Endometrium (tissue), 2 donors: Measurements from ENCODE around the gene NOC2L.

Source experiments
- FAIRE-seq: peaks from 2 replicates; lab custom pipeline; 2012; peaks lifted over from hg19 to GRCh38; lab: Jason Lieb, UNC
- donor health status: control.
- donor health status: control.

NOC2L gene

GRCh38 chr1:974687-975328 lies 15.8 kb upstream of the NOC2L start:
- FAIRE-seq: no peak

DNA sequence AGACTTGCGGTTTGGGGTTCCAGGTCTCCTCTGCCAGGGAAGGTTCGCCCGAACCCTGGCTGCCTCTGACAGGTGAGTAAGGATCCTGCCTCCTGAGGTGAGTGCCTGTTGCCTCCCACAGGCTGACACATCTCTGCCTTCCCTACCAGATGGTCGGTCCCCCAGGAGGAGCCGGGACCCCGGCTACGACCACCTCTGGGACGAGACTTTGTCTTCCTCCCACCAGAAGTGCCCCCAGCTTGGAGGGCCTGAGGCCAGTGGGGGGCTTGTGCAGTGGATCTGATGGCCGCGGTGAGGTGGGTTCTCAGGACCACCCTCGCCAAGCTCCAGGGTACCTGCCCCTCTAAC lies 15.2 kb upstream of the NOC2L start:
- FAIRE-seq: no peak

DNA sequence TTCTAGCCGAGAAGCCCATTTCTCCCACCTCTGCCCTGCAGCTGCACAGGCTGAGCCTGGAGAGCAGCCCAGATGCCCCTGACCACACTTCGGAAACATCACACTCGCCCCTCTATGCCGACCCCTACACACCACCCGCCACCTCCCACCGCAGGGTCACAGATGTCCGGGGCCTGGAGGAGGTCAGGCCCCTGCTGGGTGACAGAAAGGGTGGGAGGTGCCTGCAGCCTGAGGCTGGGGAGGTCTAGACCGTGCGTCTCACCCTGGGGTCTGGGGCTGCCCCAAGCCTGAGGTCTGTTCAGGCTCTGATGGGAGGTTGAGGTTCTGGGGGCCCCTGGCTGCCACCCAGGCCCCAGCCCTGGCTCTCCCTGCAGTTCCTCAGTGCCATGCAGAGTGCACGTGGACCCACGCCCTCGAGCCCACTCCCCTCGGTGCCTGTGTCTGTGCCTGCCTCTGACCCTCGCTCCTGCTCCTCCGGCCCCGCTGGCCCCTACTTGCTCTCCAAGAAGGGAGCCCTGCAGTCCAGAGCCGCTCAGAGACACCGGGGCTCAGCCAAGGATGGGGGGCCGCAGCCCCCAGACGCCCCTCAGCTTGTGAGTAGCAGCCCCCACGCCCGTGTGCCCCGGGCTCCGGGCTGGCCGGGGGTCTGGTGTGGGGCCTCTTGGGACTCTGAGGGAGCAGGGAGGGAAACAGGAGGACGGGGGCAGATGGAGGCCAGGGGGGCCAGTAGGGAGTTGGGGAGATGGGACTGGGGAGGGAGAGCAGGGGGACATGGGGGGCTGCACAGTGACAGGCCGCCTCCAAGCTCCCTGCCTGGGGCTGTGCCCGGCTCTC lies 14.6 kb upstream of the NOC2L start:
- FAIRE-seq: no peak

- FAIRE-seq: no peak
Measured at GRCh38 chr1:972726-973458, 13.8 kb upstream of the NOC2L start.

DNA sequence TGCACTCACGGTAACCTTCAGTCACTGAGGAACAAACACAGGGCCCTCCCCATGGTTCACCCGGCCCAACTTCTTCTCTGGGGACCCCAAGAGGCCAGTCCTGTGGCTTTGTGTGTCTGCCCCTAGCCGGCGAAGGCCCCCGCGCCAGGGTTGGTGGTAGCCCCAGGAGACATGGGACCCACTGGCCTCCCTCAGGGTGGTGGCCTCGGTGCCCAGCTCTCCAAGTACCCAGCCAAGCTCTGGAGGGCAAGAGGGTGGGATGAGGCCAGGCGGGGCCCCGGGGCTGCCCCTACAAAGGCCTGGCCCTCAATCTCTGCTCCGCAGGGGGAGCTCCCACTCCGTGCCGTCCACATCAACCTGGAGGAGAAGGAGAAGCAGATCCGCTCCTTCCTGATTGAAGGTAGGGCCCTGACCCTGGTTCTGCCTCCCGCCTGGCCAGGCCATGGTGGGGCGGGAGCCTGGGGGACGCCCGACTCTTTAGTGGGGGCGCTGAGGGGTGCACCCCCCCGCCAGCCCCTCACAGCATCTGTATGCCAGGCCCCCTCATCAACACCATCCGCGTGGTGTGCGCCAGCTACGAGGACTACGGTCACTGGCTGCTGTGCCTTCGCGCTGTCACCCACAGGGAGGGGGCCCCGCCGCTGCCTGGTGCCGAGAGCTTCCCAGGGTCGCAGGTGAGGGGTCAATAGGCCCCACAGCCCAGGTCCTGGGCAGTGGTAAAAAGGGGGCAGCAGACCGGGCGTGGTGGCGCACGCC lies 12.9 kb upstream of the NOC2L start:
- FAIRE-seq: no peak

- FAIRE-seq: no peak
Measured at GRCh38 chr1:970973-971730, 12.1 kb upstream of the NOC2L start.

DNA sequence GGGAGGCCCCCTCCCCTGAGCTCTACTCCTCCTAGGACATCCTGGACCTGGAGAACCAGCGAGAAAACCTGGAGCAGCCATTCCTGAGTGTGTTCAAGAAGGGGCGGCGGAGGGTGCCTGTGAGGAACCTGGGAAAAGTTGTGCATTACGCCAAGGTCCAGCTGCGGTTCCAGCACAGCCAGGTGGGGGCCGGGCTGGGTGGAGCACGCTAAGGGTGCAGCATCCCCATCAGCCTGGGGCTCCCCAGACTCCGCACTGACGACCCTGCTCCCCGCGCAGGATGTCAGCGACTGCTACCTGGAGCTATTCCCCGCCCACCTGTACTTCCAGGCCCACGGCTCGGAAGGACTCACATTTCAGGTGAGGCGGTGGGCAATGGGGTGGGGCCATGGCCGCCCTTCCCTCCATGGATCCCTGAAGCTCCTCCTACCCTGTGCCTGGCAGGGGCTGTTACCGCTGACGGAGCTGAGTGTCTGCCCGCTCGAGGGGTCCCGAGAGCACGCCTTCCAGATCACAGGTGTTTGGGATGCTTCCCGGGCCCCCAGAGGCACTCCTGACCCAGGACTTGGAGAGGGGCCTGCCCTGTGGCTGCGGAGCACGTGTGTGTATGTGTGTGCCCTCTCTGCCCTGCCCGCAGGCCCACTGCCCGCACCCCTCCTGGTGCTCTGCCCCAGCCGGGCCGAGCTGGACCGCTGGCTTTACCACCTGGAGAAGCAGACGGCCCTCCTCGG lies 11.4 kb upstream of the NOC2L start:
- FAIRE-seq: no peak

DNA sequence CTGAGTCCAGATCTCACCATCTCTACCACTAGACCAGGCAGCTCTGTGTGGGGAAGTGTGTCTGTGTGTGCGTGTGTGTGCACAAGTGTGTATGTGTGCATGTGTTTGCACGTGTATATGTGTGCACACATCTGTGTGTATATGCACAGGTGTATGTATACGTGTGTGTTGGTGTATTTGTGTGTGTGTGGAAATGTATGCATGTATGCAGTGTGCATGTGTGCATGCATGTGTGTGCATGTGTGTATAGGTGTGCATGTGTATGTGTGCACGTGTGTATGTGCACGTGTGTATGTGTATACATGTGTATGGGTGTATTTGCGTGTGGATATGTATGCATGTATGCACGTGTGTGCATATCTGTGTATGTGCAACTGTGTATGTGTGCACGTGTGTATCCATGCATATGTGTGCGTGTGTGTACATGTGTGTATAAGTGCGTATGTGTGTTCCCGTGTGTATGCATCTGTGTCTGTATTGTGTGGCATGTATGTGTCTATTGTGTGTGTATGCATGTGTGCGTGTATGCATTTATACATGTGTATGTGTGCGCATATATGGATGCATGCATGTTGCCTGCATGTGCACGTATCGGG lies 10.3 kb upstream of the NOC2L start:
- no peak for FAIRE-seq

DNA sequence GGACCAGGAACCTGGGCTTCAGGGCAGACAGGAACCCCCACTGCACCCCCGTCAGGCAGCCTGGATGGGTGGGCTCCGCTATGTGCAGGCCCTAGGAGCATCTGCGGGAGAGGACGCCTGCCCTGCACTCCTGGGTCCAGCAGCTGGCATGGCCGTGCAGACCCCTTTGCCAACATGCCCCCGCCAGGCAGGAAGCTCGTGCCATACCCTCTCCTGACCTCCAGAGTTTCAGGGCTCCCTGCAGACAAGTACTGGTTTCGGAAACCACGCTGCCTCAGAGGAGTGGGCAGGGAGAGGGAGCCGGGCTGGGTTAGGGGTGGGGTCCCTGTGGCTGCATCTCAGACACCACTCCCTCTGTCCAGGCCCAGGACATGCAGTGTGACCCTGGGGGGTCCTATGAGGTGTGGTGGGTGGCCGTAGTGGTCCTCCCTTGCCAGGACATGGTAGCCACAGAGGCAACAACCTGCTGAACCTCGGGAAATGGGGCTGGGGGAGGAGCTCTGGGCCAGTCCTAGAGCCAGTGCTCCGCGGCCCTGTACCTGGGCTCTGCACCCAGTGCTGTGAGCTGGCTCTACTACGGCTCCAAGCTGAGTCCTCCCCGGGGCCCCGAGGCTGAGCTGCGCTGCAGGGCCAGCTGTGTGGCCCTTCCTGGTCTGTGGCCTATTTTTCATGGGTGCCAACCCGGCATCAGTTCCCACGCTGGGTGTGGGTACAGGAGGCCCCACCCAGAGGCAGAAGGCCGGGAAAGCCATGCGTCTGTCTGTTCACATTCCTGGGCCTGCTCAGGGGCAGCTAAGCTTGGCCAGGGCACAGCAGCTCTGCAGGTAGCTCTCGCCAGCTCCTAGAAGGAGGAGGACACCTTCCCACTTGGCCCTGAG lies 8.6 kb upstream of the NOC2L start:
- no peak for FAIRE-seq

DNA sequence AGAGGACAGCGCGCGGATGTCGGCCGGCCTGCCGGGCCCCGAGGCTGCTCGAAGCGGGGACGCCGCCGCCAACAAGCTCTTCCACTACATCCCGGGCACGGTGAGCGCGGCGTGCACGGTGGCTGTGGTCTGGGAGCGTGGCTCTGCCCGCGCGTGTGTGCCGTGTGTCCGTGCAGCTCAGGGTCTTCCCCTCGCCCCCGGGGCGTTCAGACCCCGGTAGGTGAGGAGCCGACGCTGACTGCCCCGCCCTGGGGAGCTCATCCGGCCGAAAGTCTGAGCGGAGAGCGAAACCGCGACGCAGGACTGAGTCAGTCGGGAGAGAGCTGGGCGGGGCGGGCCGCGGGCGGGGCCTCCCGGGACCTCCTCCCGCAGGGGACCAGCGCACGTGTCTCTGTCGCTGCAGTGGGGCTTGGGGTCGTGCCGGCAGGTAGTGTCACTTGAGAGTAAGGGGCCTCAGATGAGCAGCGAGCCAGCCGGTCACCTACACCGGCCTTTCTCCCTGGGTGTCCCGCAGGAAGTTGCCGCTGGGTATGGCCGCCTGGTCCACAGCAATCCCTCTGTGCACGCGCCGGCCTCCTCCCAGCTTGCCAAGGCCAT lies 7.7 kb upstream of the NOC2L start:
- FAIRE-seq: no peak

- no peak for FAIRE-seq
Measured at GRCh38 chr1:966135-966703, 7.2 kb upstream of the NOC2L start, which contains the start of gene PLEKHN1. Gene PLEKHN1, plus strand, starts transcription at chr1:966482. Its CDS starts 50 bp downstream, at chr1:966532.

DNA sequence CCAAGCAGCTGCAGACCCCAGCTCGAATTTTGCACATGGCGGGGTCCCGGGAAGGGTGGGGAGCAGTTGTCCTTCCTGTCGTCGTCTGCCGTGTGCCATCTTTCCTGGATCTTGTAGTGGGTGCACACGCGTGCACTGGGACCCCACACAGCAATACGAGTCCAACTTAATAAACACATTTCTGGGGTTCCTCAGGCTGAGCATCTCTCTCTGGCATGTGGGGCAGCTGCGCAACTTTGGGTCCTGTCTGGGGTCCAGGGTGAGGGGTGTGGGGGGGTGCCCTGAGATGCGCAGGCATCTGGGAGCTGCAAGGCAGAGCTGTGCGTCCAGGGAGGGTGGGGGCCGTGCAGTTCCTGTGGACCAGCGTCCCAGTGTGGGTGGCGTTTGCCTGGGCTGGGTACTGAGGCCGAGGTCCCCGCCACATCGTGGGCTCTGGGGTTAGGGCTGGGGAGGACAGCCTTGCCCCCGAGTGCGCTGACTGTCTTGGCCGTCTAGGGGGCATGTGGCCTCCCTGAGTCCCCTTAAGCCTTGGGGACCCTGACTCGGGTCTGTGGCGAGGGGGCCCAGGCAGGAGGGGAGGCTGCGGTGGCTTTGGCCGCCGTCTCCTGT lies 6.6 kb upstream of the NOC2L start:
- FAIRE-seq: no peak

DNA sequence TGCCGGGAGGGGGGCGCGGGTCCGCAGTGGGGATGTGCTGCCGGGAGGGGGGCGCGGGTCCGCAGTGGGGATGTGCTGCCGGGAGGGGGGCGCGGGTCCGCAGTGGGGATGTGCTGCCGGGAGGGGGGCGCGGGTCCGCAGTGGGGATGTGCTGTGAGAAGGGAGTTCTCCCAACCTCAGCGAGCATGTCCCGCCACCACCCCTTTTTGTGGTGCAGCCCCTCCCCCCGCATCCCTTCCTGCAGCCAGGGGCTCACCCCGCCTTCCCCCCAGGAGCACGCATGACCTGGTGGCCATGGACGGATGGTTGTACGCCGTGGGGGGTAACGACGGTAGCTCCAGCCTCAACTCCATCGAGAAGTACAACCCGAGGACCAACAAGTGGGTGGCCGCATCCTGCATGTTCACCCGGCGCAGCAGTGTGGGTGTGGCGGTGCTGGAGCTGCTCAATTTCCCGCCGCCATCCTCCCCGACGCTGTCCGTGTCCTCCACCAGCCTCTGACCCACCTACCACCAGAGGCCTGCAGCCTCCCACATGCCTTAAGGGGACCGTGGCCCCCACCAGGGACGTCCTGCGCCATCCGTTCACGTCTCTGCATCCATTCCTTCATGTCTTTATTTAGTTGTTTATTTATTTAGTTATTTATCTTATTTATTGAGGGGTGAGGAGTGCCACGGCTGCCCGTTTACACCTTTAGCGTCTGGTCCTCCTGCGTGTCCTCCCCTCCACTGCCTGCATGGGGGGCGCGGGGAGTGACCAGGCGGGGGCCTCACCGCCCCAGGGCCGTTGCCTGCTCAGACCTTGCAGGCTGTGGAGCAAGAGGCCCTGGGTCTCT lies 5.9 kb upstream of the NOC2L start:
- no peak for FAIRE-seq

DNA sequence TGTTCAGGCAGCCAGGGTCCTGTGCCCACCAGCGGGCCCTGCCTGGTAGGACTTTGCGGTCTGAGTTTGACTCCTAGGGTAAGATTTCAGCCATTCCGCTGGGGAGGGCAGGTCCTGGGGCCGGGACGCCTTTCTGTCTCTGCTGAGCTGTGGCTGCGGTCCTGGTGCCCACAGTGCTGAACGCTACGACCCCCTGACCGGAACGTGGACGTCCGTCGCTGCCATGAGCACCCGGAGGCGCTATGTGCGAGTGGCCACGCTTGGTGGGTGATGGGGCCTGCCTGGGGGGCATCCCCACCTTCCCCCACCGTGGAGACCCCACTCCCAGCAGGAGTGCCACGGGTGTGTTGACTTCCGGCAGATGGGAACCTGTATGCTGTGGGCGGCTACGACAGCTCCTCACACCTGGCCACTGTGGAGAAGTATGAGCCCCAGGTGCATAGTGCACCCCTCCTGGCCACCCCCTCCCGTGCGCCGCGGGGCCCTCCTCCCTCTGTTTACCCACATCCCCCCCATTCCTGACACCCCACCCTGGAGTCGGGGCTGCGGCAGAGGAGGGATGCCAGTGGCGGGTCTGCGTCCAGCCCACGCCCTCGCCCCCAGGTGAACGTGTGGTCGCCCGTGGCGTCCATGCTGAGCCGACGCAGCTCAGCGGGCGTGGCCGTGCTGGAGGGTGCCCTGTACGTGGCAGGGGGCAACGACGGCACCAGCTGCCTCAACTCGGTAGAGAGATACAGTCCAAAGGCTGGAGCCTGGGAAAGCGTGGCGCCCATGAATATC lies 4.9 kb upstream of the NOC2L start:
- no peak for FAIRE-seq

GRCh38 chr1:963301-963651 lies 4.2 kb upstream of the NOC2L start:
- no peak for FAIRE-seq
